ENCODE measurements around the gene DEXI. TPM values are rescaled to one million over a fixed set of nuclear protein-coding genes. Genes with fewer than 3 reads are reported as not detected.
"Not testable (repeated sequence)": the region's sequence is repeated elsewhere in the genome, so short reads cannot be mapped to it uniquely, and the experiment has no call there.

The DEXI gene
- total RNA-seq, 2 donors from 2014 or later, result 36.0 to 39.8 TPM

- intact Hi-C loops (cut with DNase I), result no loop called here
- DNase-seq (ENCODE audit: low spot score), result no peak
Measured at GRCh38 chr16:10947211-10947787, 5.0 kb upstream of the DEXI start.

- intact Hi-C loops (cut with DNase I), result no loop called here
- DNase-seq (ENCODE audit: low spot score), result no peak
Measured at GRCh38 chr16:10946308-10946707, 4.0 kb upstream of the DEXI start.

GRCh38 chr16:10945065-10945787, 3.0 kb upstream of the DEXI start:
- DNase-seq (ENCODE audit: low spot score), result no peak
- intact Hi-C loops (cut with DNase I), result no loop called here

- intact Hi-C loops (cut with DNase I), result loop anchor here in 1 of 2 donors (5.0 kb wide), 1 partner anchor 1772 kb away; no protein-coding TSS in a partner anchor
- DNase-seq (ENCODE audit: low spot score), result peak; percentile 99
Measured at GRCh38 chr16:10944249-10945064, 2.2 kb upstream of the DEXI start, which contains the start of gene CLEC16A. Gene CLEC16A (plus strand): TSS chr16:10944564. CDS start chr16:10944718, 154 bp downstream.

GRCh38 chr16:10943064-10943353, 741 bp upstream of the DEXI start:
- intact Hi-C loops (cut with DNase I), result loop anchor here in 1 of 2 donors (5.0 kb wide), 1 partner anchor 1771 kb away; no protein-coding TSS in a partner anchor

GRCh38 chr16:10941935-10942351, 325 bp downstream of the DEXI start:
- intact Hi-C loops (cut with DNase I), result loop anchor here in 1 of 2 donors (5.0 kb wide), 1 partner anchor 1770 kb away; no protein-coding TSS in a partner anchor
- DNase-seq (ENCODE audit: low spot score), result not testable (repeated sequence)

More at GRCh38 chr16:10943064-10943353, 741 bp upstream of the DEXI start:
- no peak for DNase-seq (ENCODE audit: low spot score)

- DNase-seq (ENCODE audit: low spot score), result peak; percentile 79
- intact Hi-C loops (cut with DNase I), result loop anchor here in 1 of 2 donors (5.0 kb wide), 1 partner anchor 1769 kb away; no protein-coding TSS in a partner anchor
Measured at GRCh38 chr16:10941127-10941933, 938 bp downstream of the DEXI start.

- peak; percentile 77 for DNase-seq (ENCODE audit: low spot score)
Measured at GRCh38 chr16:10940501-10941079, 1.7 kb downstream of the DEXI start.

GRCh38 chr16:10939649-10940234, 2.5 kb downstream of the DEXI start:
- intact Hi-C loops (cut with DNase I), result loop anchor here in 1 of 2 donors (5.0 kb wide), 1 partner anchor 1767 kb away; no protein-coding TSS in a partner anchor
- peak; percentile 46 for DNase-seq (ENCODE audit: low spot score)

More at GRCh38 chr16:10940501-10941079, 1.7 kb downstream of the DEXI start:
- intact Hi-C loops (cut with DNase I), result loop anchor here in 1 of 2 donors (5.0 kb wide), 1 partner anchor 1768 kb away; no protein-coding TSS in a partner anchor

- intact Hi-C loops (cut with DNase I), result no loop called here
- no peak for DNase-seq (ENCODE audit: low spot score)
Measured at GRCh38 chr16:10938796-10939648, 3.2 kb downstream of the DEXI start.

- intact Hi-C loops (cut with DNase I), result no loop called here
- DNase-seq (ENCODE audit: low spot score), result peak; percentile 62
Measured at GRCh38 chr16:10938321-10938720, 3.9 kb downstream of the DEXI start.

GRCh38 chr16:10937068-10937859, 5.0 kb downstream of the DEXI start:
- DNase-seq (ENCODE audit: low spot score), result peak; percentile 64
- intact Hi-C loops (cut with DNase I), result no loop called here

GRCh38 chr16:10936272-10936984, 5.8 kb downstream of the DEXI start:
- intact Hi-C loops (cut with DNase I), result no loop called here
- peak; percentile 31 for DNase-seq (ENCODE audit: low spot score)

GRCh38 chr16:10935226-10935915, 6.9 kb downstream of the DEXI start:
- DNase-seq (ENCODE audit: low spot score), result peak; percentile 6
- intact Hi-C loops (cut with DNase I), result no loop called here

Data from posterior vena cava (tissue), 2 donors.